ENCODE results near the gene ATP8A2.
"Not testable (repeated sequence)": the region's sequence is repeated elsewhere in the genome, so short reads cannot be mapped to it uniquely, and the experiment has no call there.

The ATP8A2 gene

DNA sequence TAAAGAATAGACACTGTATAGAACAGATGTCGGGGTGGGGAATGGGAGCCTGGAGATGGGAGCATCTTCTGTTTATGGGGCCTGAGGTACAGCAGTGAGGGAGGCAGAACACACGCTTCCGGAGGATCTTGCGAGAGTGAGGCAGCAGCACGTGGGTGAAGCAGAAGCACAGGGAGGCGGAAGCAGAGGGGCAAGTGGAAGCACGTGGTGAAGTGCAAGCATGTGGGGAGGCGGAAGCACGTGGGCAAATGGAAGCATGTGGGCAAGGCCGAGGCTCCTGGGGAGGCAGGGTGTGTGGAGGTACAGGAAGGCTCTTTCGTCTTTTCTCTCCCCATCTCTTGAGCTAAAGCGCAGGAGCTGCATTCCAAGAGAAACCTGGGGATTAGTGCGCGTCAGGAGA, 198.4 kb downstream of the ATP8A2 start:
- DNase-seq: no peak

DNA sequence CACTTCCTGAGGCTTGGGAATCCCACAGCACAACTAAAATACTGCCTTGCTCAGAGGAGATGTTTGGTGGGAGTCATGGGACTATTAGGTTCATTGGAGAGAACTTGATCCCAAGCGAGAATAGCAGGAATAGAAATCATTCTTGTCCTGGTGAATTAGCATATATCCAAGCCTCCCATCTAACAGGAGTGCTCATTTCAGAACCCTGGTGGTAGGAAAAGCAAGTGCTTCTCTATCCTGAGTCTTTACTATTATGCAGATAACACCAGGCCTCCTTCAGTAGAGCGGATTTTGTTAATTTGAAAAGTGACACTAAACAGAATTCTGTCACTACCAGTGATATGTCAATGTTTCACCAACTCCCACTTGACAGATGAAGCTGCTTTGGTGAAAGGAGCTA, 199.5 kb downstream of the ATP8A2 start:
- no peak for DNase-seq

DNA sequence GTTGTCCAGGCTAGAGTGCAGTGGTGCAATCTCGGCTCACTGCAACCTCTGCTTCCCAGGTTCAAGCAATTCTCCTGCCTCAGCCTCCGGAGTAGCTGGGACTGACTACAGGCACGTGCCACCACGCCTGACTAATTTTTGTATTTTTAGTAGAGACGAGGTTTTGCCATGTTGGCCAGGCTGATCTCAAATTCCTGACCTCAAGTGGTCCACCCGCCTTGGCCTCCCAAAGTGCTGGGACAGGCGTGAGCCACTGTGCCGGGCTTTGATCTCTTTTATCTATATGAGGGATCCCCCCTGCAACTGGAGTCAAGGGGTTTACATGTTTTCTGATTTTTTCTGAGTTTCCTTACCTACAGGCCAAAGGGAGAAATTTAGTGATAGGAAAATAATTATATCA, 200.4 kb downstream of the ATP8A2 start:
- DNase-seq: not testable (repeated sequence)

- DNase-seq: peak; percentile 63 to 74
These were observed 202.9 kb downstream of the ATP8A2 start for GRCh38 chr13:25574437-25575411.

GRCh38 chr13:25575562-25575961, 203.8 kb downstream of the ATP8A2 start:
- DNase-seq: no peak

DNA sequence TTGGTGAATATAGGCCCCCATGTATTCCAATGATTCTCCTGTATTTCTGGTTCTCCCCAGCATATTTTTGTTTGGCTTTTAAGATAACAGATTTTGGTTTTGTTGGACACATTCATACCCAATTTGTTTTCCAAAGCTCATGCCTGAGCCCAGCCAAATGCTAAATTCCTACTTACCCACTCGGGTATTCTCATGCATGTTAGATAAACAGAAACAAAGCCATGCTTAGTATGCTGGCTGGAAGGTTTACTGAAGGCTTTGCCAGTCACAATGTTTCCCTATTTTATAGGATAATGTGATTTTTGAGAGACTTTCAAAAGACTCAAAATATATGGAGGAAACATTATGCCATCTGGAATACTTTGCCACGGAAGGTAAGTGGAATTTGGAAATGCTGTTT, 206.8 kb downstream of the ATP8A2 start:
- DNase-seq: no peak

DNA sequence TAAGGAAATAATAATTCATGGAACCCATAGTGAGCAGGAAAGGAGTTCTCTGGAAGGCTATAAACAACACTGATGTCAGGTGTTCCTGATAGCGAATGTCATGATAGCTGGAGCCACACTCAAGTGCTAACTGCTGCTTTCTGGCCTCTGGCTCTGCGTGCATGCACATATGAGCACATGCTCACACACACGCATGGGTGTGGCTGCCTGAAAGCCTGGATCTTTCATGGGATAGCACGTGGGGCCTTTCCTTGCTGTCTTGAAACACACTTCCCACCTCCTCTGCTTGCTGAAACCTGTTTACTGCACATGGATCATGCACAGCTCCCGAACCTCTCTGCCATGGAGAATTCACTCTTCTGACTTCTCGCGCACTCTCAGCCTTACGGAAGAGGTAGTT, 207.4 kb downstream of the ATP8A2 start:
- no peak for DNase-seq

- DNase-seq: no peak
These were observed 209.6 kb downstream of the ATP8A2 start for GRCh38 chr13:25581351-25581750.

DNA sequence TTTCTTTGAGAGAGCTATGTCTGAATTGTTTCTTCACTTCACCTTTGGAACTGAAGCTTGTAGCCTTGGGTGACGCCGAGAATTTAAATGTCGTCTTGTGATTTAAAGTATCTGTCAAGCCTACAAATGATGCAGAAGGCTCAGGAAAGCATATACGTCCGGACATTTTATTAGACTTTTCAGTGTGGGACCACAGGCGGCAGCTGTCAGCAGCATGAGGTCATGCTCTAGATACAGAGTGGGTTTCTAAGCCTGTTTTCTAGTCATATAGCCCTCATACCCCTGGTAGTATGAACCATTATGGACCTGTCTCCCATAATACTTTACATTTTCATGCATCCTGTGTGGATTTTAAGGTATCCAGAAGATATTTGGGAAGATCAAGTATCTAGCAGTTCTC, 212.3 kb downstream of the ATP8A2 start:
- DNase-seq: no peak

DNA sequence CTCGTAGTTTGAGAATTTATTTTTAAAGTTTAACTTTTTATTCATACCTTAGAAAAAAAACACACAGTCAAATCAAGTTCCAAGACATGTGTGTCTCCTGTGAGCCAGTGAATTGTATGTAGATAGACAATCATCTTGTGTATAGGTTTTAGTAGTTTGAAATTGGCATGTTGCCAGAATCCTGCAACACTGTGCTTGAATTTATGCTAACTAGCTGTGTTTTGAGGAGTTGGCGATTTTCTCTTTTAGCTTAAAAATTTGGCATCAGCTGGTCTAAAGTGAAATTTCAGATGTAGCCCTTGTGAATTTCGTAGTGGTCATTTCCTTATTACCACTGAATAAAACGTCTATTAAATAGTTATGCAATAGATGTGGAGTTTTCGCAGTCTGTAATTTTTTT, 213.2 kb downstream of the ATP8A2 start:
- DNase-seq: no peak

DNA sequence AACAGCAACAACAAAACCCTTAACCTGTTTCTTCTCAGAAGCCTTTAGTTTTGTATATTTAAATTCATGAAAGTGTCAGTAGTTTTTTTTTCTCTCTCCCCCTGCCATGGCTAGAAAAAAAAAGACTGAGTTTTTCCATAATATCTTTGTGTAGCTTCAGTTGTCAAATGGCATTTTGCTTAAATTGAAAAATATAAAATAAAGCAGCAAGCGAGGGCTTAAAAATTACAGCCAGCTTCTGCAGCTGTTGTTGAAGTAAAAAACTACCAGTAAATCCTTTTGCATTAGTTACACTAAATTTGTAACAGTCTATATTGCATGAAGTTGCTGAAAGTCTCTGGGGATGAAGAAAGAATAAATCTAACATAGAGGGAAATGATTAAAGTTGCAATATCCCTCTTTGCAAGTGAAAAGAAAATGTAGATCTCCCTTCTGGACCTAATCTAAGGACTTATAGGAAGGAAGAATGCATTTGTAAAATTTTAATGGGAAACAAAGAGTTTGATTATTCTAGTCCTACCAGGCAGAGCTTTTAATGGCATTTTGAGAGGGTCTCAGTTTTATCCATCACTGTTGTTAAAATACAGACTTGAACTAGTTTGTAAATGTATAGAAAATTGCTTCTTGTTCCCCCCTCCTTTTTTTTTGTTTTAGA, 215.7 kb downstream of the ATP8A2 start:
- no peak for DNase-seq

- no peak for DNase-seq
These were observed 216.7 kb downstream of the ATP8A2 start for GRCh38 chr13:25588336-25589060.

- no peak for DNase-seq
These were observed 226.6 kb downstream of the ATP8A2 start for GRCh38 chr13:25598421-25598820.

DNA sequence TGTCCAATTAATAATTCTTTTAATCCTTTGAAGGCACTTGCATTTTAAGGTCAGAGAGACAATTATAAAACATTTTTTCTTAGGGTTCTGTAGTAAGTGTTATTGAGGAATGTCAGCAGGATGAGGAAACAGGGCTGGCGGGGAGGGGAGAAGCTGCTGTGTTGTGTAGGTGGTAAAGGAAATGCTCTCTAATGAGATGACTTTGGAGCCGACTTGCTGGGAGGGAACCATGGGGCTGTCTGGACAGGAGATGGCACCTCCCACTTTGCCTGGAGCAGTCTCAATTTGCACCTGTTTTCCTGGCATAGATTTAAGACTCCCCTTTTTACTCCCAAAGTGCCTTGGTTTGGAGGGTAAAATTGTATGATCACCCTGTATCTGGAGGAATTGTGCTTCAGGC, 230.4 kb downstream of the ATP8A2 start:
- DNase-seq: no peak

- DNase-seq: no peak
These were observed 232.3 kb downstream of the ATP8A2 start for GRCh38 chr13:25604106-25604505.

- no peak for DNase-seq
These were observed 235.3 kb downstream of the ATP8A2 start for GRCh38 chr13:25607096-25607495.

- DNase-seq: no peak
These were observed 236.4 kb downstream of the ATP8A2 start for GRCh38 chr13:25608181-25608580.

DNA sequence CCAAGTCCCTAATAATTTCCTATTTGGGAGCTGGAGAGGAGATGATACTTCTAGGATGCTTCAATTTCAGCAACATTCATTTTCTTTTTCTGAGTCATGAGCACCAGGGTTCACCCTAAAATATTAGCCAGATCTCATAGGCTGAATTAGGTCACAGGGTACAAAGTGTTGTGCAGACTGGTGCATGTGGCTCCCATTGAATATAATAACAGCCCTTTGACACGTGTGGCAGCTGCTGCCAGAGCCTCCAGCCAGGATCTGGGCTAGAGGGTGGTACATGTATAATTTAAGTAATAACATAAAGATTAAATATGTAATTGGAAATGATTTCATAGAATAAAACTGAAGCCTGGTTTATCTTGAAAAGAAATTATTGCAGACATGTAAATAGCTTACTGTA, 244.9 kb downstream of the ATP8A2 start:
- DNase-seq: no peak

- no peak for DNase-seq
These were observed 248.1 kb downstream of the ATP8A2 start for GRCh38 chr13:25619897-25620296.

- DNase-seq: no peak
These were observed 253.6 kb downstream of the ATP8A2 start for GRCh38 chr13:25625414-25625813.

- DNase-seq: no peak
These were observed 258.6 kb downstream of the ATP8A2 start for GRCh38 chr13:25630329-25630900.

DNA sequence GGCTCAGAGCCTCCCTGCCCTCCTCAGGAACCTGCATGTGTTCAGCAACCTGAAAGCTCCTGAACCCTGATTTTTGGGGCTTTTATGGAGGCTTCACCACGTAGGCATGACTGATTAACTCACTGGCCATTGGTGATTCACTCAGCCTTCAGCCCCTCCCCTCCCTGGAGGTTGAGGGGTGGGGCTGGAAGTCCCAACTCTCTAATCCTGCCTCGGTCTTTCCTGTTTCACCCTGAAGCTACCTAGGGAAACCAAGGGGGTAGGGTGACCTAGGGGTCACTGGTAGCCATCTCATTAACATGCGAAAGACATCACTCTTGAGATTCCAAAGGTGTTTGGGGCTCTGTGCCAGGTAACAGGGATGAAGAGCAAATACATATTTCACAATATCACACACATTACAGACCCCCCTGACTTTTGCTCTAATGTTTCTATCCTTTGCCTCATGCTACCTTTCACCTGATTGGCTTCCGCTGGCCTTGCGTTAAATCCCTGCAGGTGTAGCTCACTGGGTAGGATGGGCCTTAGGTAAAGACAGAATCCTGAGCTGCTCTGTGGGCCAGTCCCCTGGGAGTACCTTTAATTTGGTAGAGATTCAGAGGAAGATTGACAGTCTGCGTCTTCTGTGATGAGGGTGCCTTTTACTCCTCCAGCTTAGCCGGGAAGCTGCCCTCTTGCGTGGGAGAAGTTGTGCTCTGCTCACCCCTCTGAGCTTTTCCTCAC, 260.6 kb downstream of the ATP8A2 start:
- DNase-seq: no peak

DNA sequence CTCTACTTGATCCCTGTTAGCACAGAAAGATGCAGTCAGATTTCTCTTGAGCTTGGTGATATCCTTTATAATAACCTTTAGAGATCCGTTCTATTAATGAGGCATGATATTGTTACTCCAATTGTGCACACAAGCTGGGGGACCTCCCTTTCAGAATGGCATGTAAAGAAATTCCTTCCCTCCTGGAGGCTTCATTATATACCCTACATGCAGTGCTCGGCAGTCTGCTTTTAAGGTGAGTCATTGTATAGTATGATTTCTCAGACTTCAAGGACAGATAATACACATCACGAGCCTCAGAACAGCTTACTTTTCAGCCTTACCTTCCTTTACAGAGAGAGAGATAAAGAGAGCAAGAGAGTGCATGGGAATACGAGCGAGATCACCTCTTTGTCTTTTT, 261.3 kb downstream of the ATP8A2 start:
- no peak for DNase-seq
